HepG2 (cell line): Measurements from ENCODE around the gene SCRG1. TPM values are rescaled to one million over a fixed set of nuclear protein-coding genes. Genes with fewer than 3 reads are reported as not detected.

ENCODE experiments used
- ATF1 ChIP-seq: IDR thresholded peaks from 2 replicates; pipeline ENCODE4 v1.6.1; 2016; ENCODE audit warnings: mild to moderate bottlenecking, control low read depth
- FOXA3 ChIP-seq: IDR thresholded peaks from 2 replicates; pipeline ENCODE4 v1.6.1; 2016; ENCODE audit warnings: missing genetic modification reagents, missing compliant biosample characterization
- HES4 ChIP-seq: sonication (generic); formaldehyde crosslinking; IDR thresholded peaks from 2 replicates; pipeline ENCODE4 v1.9.0; 2021; ENCODE audit warnings: mild to moderate bottlenecking, missing genetic modification reagents, borderline replicate concordance
- KDM1A ChIP-seq: IDR thresholded peaks from 2 replicates; pipeline ENCODE4 v1.6.1; 2016; ENCODE audit warnings: missing compliant biosample characterization
- MED8 ChIP-seq: sonication (generic); formaldehyde crosslinking; IDR thresholded peaks from 2 replicates; pipeline ENCODE4 v1.8.1; 2023; ENCODE audit warnings: mild to moderate bottlenecking, missing genetic modification reagents; ENCODE audit not compliant: insufficient replicate concordance
- MEF2D ChIP-seq: sonication (generic); formaldehyde crosslinking; IDR thresholded peaks from 2 replicates; pipeline ENCODE4 v1.5.1; 2020; ENCODE audit warnings: mild to moderate bottlenecking, missing genetic modification reagents
- MEIS1 ChIP-seq: sonication (generic); formaldehyde crosslinking; IDR thresholded peaks from 2 replicates; pipeline ENCODE4 v1.9.0; 2021; ENCODE audit warnings: mild to moderate bottlenecking, missing genetic modification reagents, moderate library complexity, borderline replicate concordance
- MXD3 ChIP-seq: IDR thresholded peaks from 2 replicates; pipeline ENCODE4 v1.6.1; 2016; ENCODE audit warnings: mild to moderate bottlenecking, missing biosample characterization, missing genetic modification reagents
- MZF1 ChIP-seq: sonication (generic); formaldehyde crosslinking; IDR thresholded peaks from 2 replicates; pipeline ENCODE4 v1.8.1; 2023; ENCODE audit warnings: mild to moderate bottlenecking, missing genetic modification reagents, borderline replicate concordance
- NFIB ChIP-seq: sonication (generic); formaldehyde crosslinking; IDR thresholded peaks from 2 replicates; pipeline ENCODE4 v1.9.0; 2021; ENCODE audit warnings: missing genetic modification reagents, mild to moderate bottlenecking, borderline replicate concordance
- PAXIP1 ChIP-seq: sonication (generic); formaldehyde crosslinking; conservative IDR thresholded peaks from 2 replicates; pipeline ENCODE4 v1.4.0; 2020; ENCODE audit warnings: mild to moderate bottlenecking, missing genetic modification reagents, moderate library complexity
- RFXAP ChIP-seq: sonication (generic); formaldehyde crosslinking; IDR thresholded peaks from 2 replicates; pipeline ENCODE4 v1.4.0; 2020; ENCODE audit warnings: missing genetic modification reagents, borderline replicate concordance
- ZNF138 ChIP-seq: sonication (generic); formaldehyde crosslinking; IDR thresholded peaks from 2 replicates; pipeline ENCODE4 v1.5.0; 2020; ENCODE audit warnings: mild to moderate bottlenecking, low read depth, missing genetic modification reagents
- ZNF451 ChIP-seq: sonication (generic); formaldehyde crosslinking; IDR thresholded peaks from 2 replicates; pipeline ENCODE4 v1.5.0; 2020; ENCODE audit warnings: mild to moderate bottlenecking, missing genetic modification reagents
- ZNF547 ChIP-seq: sonication (generic); formaldehyde crosslinking; IDR thresholded peaks from 2 replicates; pipeline ENCODE4 v1.5.1; 2020; ENCODE audit warnings: mild to moderate bottlenecking, missing genetic modification reagents
- ZNF607 ChIP-seq: sonication (generic); formaldehyde crosslinking; IDR thresholded peaks from 2 replicates; pipeline ENCODE4 v1.5.1; 2020; ENCODE audit warnings: missing genetic modification reagents, mild to moderate bottlenecking, borderline replicate concordance
- ZNF691 ChIP-seq: sonication (generic); formaldehyde crosslinking; IDR thresholded peaks from 2 replicates; pipeline ENCODE4 v1.4.0; 2020; ENCODE audit warnings: missing genetic modification reagents, low read depth, mild to moderate bottlenecking, borderline replicate concordance
- ZNF792 ChIP-seq: IDR thresholded peaks from 2 replicates; pipeline ENCODE4 v1.6.1; 2016
- ZSCAN21 ChIP-seq: sonication (generic); formaldehyde crosslinking; IDR thresholded peaks from 2 replicates; pipeline ENCODE4 v1.8.0; 2022; ENCODE audit warnings: mild to moderate bottlenecking, missing genetic modification reagents, moderate library complexity, borderline replicate concordance
- polyA plus RNA-seq, 8 experiments: library from polyadenylated mRNA; depleted of rRNA in 3 of 8; stranded (reverse) in 7 of 8; unstranded in 1 of 8; fragments of >200 nt; fragmentation: Illumina TruSeq in 4 of 8; extraction: Trizol in 4 of 8; gene quantifications; 2 replicates each; pipeline versions ENCODE4 v1.2.1 to v1.2.3, GENCODE V29; 2011 to 2016; ENCODE audit warnings: low read depth in 4 of 8, missing spikeins in 1 of 8, mixed read lengths in 1 of 8; ENCODE audit not compliant: insufficient read depth in 1 of 8
- total RNA-seq, 5 experiments: library from RNA; depleted of rRNA; stranded (reverse); fragments of >200 nt; fragmentation: Illumina TruSeq; extraction: Trizol; gene quantifications; 2 replicates each; pipeline ENCODE4 v1.2.3, GENCODE V29; 2016; ENCODE audit warnings: low read depth in 1 of 5
- TF ChIP-seq, protein P1 (sequence below): sonication (generic); formaldehyde crosslinking; IDR thresholded peaks from 2 replicates; pipeline ENCODE4 v1.5.0; 2020; ENCODE audit warnings: missing genetic modification reagents
- TF ChIP-seq, protein P2 (sequence below): IDR thresholded peaks from 2 replicates; pipeline ENCODE4 v1.6.1; 2016; ENCODE audit warnings: missing genetic modification reagents, missing compliant biosample characterization

SCRG1 gene
- total and polyA plus RNA-seq, 2 of the 13 experiments (the other 11 are each of a cell fraction or from before 2014, with no cell fraction given) = not detected

DNA sequence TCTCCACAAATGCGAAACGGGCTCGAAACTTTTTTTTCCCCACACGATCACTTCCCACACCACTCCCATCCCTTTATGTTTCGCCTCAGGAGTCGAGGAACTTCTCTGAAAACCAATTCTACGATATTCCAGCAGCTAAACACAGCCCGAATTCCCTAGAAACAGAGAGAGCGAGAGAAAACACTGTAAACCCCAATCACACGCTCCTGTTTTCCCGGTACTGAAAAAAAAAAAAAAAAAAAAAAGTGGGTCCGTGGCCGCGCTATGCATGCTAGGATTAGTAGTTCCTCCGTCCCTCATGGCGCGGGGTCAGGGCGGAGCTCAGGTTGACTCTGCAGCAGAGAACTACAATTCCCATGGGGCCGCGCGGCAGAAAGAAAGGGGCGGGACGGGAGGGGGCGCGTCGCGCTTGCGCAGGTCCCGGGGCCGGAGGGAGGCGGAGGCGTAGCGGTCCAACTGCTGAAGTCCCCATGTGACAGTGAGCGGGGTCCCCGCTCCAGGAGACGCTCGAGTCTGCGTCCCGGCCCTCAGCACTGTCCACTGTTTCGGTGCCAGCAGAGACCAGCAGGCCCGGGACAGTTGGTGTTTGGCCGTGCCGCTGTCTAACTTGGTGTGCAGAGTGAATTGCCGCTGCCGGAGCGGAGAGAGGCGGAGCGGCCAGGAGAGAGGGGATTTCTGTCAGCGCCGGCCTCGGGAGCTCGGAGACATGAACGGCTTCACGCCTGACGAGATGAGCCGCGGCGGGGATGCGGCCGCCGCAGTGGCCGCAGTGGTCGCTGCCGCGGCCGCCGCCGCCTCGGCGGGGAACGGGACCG, 28.2 kb downstream of the SCRG1 start, which contains the start of gene SAP30 (continued):
- TF ChIP-seq MEF2D (CRISPR knock-in tag) (peak; percentile 59; the same call in 1 of the 2 replicates), KDM1A (no peak), MED8 (CRISPR knock-in tag) (peak; percentile 22), HES4 (no peak), ZNF607 (CRISPR knock-in tag) (peak; percentile 63; the same call in 1 of the 2 replicates), ZNF691 (CRISPR knock-in tag) (peak; percentile 36; the same call in 1 of the 2 replicates), ATF1 (CRISPR knock-in tag) (0 out of 2 replicates have a peak, but pooled peaks have one; percentile 27), ZNF547 (0 out of 2 replicates have a peak, but pooled peaks have one; percentile 43), NFIB (CRISPR knock-in tag) (no peak), ZNF792 (CRISPR knock-in tag) (peak; percentile 39; the same call in 1 of the 2 replicates), MXD3 (CRISPR knock-in tag) (peak; percentile 57; the same call in 1 of the 2 replicates), FOXA3 (CRISPR knock-in tag) (no peak), PAXIP1 (CRISPR knock-in tag) (peak; percentile 30; the same call in 1 of the 2 replicates), ZSCAN21 (CRISPR knock-in tag) (peak; percentile 70), MZF1 (CRISPR knock-in tag) (no peak), ZNF451 (CRISPR knock-in tag) (0 out of 2 replicates have a peak, but pooled peaks have one; percentile 50), RFXAP (peak; percentile 58; the same call in 1 of the 2 replicates), MEIS1 (CRISPR knock-in tag) (peak; percentile 81; the same call in 1 of the 2 replicates), ZNF138 (CRISPR knock-in tag) (peak; percentile 84; the same call in 1 of the 2 replicates)
- TF ChIP-seq, protein P1, sequence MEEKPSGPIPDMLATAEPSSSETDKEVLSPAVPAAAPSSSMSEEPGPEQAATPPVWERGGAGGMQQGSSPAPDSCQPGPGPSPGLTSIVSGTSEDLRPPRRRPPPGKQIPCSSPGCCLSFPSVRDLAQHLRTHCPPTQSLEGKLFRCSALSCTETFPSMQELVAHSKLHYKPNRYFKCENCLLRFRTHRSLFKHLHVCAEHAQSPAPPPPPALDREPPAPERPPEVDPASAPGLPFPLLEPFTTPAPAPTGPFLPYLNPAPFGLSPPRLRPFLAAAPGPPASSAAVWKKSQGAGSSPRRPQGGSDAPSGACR = no peak
- TF ChIP-seq, protein P2, sequence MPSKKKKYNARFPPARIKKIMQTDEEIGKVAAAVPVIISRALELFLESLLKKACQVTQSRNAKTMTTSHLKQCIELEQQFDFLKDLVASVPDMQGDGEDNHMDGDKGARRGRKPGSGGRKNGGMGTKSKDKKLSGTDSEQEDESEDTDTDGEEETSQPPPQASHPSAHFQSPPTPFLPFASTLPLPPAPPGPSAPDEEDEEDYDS (CRISPR knock-in tag) = peak; percentile 64
